Muscle layer of colon (tissue), 2 donors: ENCODE measurements around the gene TAGLN2.

Source experiments
- H3K27ac ChIP-seq: one replicate; pipeline ENCODE4 v1.7.0; 2013; ENCODE audit warnings: low read depth, mild to moderate bottlenecking, low read length, moderate library complexity
- H3K27me3 ChIP-seq, 2 donors: one replicate each; pipeline ENCODE4 v1.7.0; 2013; ENCODE audit warnings: low read length in 2 of 2, mild to moderate bottlenecking in 2 of 2; ENCODE audit not compliant: insufficient read depth in 2 of 2, control insufficient read depth in 1 of 2
- H3K36me3 ChIP-seq: one replicate; pipeline ENCODE4 v1.7.0; 2013; ENCODE audit warnings: mild to moderate bottlenecking, low read length; ENCODE audit not compliant: insufficient read depth
- H3K4me1 ChIP-seq: one replicate; pipeline ENCODE4 v1.7.0; 2013; ENCODE audit warnings: mild to moderate bottlenecking, low read length; ENCODE audit not compliant: insufficient read depth
- H3K4me3 ChIP-seq, 2 donors: one replicate each; pipeline ENCODE4 v1.7.0; 2013; ENCODE audit warnings: low read length in 2 of 2, low read depth in 1 of 2, mild to moderate bottlenecking in 1 of 2, moderate library complexity in 1 of 2
- H3K9ac ChIP-seq: one replicate; pipeline ENCODE4 v1.7.0; 2013; ENCODE audit warnings: low read length
- H3K9me3 ChIP-seq: one replicate; pipeline ENCODE4 v1.7.0; 2013; ENCODE audit warnings: mild to moderate bottlenecking, low read length
- donor health status: abdominal sarcoma.
- donor health status: Adenocarcinoma of cecum.

The TAGLN2 gene

DNA sequence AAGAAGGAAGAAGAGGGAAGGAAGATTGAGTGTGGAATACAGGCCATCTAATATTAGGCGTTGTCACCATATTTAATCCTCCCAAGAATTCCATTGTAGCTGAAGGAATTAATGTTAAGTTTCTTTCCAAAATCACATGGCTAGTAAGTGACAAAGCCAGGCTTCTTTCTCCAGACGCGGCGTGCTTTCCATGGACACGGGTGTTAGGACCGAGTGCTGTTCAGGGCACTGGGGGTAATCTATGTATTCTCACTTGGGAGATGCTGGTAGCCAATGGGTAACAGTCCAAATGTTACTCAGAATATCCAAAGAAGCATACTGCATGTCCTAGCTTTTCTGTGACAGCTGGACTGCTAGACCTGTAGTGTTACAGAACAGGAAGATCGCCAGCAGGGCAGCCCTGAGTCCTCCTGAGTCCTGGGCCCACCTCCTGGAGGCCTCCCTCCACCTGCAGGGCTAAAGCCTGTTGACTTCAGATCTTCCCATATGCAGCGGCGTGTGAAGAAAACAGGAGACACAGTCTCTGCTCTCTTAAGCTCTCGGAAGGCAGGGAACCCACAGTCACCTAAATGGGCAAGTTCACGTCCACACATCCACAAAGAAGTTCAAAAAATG lies 14.8 kb upstream of the TAGLN2 start:
- no peak overlapping the region for H3K4me3 ChIP-seq
- no peak overlapping the region for H3K9ac ChIP-seq
- H3K9me3 ChIP-seq: no peaks in the 10 kb centered on the region
- H3K4me1 ChIP-seq: peaks cover 4% of the 10 kb centered on the region
- peaks cover 0 to 5% of the 10 kb centered on the region in 2 donors for H3K27me3 ChIP-seq
- H3K27ac ChIP-seq: no peak overlapping the region
- no peaks in the 10 kb centered on the region for H3K36me3 ChIP-seq

DNA sequence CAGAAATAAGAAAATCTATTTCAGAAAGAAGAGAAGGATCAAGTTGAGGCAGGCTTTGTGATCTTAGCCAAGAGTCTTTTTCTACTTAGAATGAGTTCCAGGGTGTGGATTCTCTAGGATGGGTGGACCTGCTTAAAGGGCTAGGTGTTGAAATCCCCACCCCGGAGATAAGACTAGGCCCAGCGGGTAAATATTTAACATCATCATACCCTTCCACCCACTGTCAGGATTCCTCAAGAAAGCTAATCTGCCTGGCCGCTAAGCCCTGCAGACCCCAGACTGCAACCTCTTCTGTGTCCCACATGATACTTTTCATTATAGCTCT lies 14.3 kb upstream of the TAGLN2 start:
- H3K9me3 ChIP-seq: no peaks in the 10 kb centered on the region
- H3K27ac ChIP-seq: no peak overlapping the region
- peaks cover 0 to 5% of the 10 kb centered on the region in 2 donors for H3K27me3 ChIP-seq
- H3K36me3 ChIP-seq: no peaks in the 10 kb centered on the region
- H3K9ac ChIP-seq: no peak overlapping the region
- H3K4me3 ChIP-seq: no peak overlapping the region
- no peaks in the 10 kb centered on the region for H3K4me1 ChIP-seq

DNA sequence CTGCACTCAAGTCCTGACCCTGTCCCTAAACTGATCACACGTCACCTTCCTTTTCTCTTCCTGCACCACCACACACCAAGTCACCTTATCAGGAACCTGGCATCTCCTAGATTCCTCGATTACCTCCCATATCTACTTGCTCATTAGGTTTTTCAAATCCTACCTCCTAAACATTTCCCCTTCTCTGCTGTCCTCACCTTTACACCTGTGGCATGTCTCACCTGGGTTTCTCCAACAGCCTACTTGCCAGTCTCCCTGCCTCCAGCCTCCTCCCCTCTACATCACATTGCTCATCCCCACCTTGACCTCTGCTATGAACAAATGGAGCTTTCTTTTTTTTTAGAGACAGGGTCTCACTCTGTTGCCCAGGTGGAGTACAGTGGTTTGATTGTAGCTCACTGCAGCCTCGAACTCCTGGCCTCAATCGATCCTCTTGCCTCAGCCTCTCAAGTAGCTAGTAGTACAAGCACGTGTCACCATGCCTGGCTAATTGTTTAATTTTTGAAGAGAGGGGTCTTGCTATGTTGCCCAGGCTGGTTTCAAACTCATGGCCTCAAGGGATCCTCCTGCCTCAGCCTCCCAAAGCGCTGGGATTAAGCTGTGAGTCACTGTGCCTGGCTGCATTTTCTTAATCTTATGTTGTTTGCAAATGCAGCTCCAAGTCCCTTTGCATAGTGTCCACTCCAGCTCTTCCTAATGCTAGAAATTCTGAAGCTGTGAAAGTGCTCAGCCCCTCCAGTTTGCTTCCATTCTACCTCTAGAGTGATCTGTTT lies 13.8 kb upstream of the TAGLN2 start:
- Histone ChIP-seq H3K4me1 (no peaks in the 10 kb centered on the region), H3K36me3 (no peaks in the 10 kb centered on the region), H3K9me3 (no peaks in the 10 kb centered on the region), H3K27me3 (peaks cover 0 to 5% of the 10 kb centered on the region in 2 donors), H3K9ac (no peak overlapping the region), H3K27ac (no peak overlapping the region), H3K4me3 (no peak overlapping the region)

DNA sequence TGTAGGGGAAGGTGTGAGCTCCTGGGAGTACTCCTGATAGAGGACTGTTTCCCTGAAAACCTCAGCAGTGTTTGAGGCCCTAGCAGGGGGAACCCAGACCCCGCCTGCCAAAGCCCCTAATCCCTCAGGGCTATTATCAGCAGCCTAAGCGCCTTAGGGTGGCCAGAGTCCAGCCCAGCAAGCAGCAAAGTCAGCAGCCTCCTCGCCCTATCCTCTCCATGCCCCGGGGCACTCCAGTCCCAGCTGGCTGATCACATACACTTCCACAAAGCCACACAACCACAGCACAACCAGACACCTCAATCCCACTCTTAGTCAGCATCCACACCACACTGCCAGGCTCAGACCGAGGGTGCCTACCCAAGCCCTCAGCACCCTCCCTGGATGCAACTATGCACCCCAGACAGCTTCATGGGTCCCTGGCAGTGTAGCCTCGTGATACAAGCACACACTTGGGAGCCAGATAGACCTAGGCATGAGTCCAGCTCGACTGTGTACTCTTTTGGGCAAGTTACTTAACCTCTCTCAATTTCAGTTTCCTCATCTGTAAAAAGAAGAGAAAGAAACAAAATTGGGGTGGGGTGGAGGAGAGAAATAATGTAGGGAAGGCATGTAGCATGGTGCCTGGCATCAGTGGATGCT lies 13.0 kb upstream of the TAGLN2 start:
- Histone ChIP-seq H3K27me3 (peaks cover 0 to 5% of the 10 kb centered on the region in 2 donors), H3K9me3 (no peaks in the 10 kb centered on the region), H3K4me1 (no peaks in the 10 kb centered on the region), H3K9ac (no peak overlapping the region), H3K27ac (no peak overlapping the region), H3K4me3 (no peak overlapping the region), H3K36me3 (no peaks in the 10 kb centered on the region)

DNA sequence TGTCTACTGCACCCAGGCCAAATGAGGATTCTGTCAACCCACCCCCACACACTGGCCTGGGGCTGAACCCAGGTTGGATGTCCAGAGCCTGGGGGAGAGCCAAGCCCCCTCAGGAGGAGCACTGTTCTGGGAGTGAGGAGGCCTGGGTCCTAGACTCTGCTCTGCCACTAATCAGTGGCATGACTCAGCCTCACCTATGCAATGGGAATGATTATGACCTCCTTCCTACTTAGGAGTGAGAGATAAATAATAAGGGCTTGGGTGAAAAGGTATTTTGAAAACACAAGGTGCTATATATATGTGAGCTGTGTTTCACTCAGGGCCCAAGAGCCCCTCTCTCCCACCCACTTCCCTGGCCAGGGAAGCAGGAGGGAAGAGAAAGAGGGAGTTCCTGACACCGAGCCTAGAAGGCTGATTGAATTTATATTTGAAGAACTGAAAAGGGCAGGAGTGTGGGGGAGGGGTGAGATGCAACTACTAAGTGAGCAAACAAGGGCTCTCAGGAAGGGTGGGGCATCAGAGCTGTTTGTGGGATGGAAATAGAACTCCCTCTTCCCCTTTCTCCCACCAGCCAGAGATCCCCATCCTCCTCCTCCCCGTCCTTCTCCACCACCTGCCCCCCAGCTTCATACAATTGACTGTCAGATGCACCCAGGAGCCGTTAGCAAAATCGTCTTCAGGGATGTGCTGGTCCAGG lies 11.9 kb upstream of the TAGLN2 start:
- no peak overlapping the region for H3K9ac ChIP-seq
- H3K27me3 ChIP-seq: peaks cover 0 to 5% of the 10 kb centered on the region in 2 donors
- H3K36me3 ChIP-seq: no peaks in the 10 kb centered on the region
- no peaks in the 10 kb centered on the region for H3K4me1 ChIP-seq
- H3K27ac ChIP-seq: no peak overlapping the region
- no peaks in the 10 kb centered on the region for H3K9me3 ChIP-seq
- no peak overlapping the region for H3K4me3 ChIP-seq

DNA sequence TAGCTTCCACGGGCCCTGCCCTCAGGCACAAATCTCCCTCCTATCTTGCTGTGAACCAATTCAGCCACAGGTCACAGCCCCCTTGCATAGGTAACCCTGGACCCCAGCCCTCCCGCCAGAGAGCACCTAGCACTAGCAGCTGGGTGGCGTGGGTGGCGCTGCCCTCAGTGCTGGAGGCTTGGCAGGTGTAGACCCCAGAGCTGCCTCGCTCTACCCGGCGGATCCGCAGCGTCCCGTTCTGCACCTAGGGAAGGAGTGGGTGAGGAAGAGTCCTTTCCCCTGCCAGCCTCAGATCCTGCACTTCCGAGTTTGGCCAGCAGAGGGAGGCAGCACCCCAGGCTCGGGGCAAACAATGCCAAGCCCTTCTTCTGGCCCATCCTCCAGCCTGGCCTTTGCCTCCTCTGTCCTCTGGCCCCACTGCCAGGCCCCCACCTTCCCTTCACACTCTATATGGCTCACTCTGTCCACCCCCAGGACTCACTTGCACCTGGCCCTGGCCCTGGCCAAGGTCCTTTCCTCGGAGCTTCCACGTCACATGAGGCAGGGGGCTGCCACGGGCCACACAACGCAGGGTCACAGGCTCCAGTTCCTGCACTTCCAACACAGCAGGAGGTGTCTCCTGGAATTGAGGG lies 11.1 kb upstream of the TAGLN2 start:
- Histone ChIP-seq H3K27ac (no peak overlapping the region), H3K36me3 (no peaks in the 10 kb centered on the region), H3K4me3 (no peak overlapping the region), H3K9ac (no peak overlapping the region), H3K9me3 (no peaks in the 10 kb centered on the region), H3K27me3 (peaks cover 0 to 5% of the 10 kb centered on the region in 2 donors), H3K4me1 (no peaks in the 10 kb centered on the region)

DNA sequence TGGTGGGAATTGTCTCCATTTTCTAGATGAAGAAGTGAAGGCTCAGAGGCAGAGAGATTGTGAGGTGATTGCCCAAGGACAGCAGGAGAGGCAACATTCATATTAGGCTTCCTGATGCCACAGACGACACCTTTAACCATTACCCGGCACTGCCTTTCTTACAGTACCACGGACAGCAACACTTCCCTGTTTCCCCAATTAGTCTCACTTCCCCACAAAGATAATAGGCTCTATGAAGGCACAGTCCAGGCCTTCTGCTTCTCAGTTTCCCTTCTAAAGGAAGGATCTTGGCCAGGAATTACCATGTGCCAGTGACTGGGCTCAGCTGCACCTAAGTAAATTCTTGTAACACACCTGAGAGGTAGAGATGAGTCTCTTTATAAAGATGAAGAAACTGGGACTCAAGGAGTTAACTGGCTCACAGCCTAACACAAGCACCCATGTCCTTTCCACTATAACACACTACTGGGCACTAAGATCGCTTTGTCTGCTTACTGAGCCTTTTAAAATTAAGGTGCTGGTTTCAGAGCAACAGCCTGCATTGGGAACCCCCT lies 10.5 kb upstream of the TAGLN2 start:
- Histone ChIP-seq H3K4me1 (no peaks in the 10 kb centered on the region), H3K9me3 (no peaks in the 10 kb centered on the region), H3K9ac (no peak overlapping the region), H3K4me3 (no peak overlapping the region), H3K27ac (no peak overlapping the region), H3K36me3 (no peaks in the 10 kb centered on the region), H3K27me3 (peaks cover 0 to 5% of the 10 kb centered on the region in 2 donors)

DNA sequence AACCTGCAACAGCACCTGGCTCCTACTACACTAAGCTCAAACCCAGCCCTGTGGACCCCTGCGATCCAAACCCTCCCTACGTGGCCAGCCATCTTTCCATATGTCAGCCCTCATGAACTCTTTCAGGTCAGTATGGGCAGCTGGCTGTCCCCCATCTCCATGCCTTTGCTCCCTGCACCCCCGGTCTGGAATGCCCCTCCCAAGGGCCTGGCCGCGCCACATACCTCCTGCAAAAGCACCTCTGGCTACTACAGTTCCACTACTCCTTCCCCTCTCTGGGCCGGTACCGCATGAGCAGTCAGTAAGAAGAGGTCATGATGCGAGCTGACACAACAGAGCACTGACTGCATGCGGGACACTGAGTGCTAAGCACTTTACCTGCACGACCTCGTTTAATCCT lies 10.0 kb upstream of the TAGLN2 start:
- Histone ChIP-seq H3K36me3 (no peaks in the 10 kb centered on the region), H3K9ac (no peak overlapping the region), H3K4me3 (no peak overlapping the region), H3K4me1 (no peaks in the 10 kb centered on the region), H3K27me3 (peaks cover 0 to 5% of the 10 kb centered on the region in 2 donors), H3K9me3 (no peaks in the 10 kb centered on the region), H3K27ac (no peak overlapping the region)

DNA sequence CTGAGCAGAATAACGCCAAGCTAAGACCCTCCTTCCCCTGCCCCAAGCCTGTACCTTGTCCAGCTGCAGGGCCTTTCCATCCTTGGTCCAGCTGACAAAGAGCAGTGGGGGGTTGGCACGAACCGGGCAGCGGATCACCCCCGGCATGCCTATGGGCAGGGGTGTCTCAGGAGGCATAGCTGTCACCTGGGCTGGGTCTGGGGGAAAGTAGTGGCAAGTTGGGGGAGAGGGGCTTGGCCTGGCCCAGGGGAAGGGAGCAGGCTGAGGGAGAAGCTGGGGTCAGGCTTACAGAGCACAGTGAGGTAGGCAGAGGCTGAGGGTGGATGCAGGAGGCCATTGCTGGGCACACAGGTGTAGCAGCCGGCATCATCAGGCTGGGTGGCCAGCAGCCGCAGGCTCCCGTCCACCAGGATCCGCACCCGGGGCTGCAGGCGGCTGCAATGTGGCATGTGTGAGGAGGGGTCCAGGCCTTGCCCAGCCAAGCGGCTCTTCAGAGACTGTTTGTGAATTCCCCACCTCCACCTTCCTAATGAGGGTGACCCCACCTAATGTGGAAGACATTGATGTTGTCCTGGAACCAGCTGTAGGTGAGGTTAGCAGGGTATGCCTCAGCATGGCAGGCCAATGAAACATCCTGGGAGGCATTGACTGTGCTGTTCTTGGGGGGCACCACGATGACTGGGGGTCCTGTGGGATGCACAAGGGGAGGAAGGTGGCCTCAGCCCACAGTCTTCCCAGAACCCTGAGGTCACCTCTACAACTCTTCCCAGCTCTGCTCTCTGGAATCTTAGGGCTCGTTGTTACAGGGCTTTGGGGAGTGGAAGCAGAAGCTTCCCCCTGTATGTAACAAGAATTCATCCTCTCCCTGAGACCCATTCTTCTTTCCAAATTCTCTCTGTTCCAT lies 9.1 kb upstream of the TAGLN2 start:
- H3K27ac ChIP-seq: no peak overlapping the region
- H3K4me3 ChIP-seq: no peak overlapping the region
- no peak overlapping the region for H3K9ac ChIP-seq
- H3K9me3 ChIP-seq: no peaks in the 10 kb centered on the region
- peaks cover 0 to 5% of the 10 kb centered on the region in 2 donors for H3K27me3 ChIP-seq
- no peaks in the 10 kb centered on the region for H3K36me3 ChIP-seq
- no peaks in the 10 kb centered on the region for H3K4me1 ChIP-seq

DNA sequence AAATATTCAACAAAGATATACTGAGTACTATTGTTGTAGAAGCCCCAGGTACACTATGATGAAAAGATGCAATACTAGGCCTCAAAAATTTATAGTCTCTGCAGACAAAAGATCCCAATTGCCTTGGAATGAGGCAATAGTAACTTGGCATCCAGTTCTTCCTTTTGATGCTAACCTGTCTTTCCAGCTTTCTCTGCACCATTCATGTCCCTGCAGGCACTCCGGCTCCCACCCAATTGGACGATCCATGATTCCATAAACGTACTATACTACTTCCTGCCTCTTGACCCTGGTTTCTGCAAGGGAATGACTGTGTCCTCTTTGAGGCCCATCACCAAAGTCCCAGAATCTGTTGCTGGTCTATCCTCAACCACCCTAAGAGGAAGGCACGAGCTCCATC lies 8.0 kb upstream of the TAGLN2 start:
- Histone ChIP-seq H3K4me3 (no peak overlapping the region), H3K4me1 (no peaks in the 10 kb centered on the region), H3K9me3 (no peaks in the 10 kb centered on the region), H3K36me3 (no peaks in the 10 kb centered on the region), H3K9ac (no peak overlapping the region), H3K27ac (no peak overlapping the region), H3K27me3 (peaks cover 0 to 5% of the 10 kb centered on the region in 2 donors)
